Gastrocnemius medialis (tissue), 4 donors: ENCODE results near the gene CDH16.

ENCODE experiments used
- POLR2A ChIP-seq, 2 donors: fragments of 450-650 bp; IDR thresholded peaks; one replicate each; pipeline ENCODE4 v1.6.1; 2017; ENCODE audit warnings: antibody characterized with exemption in 2 of 2, mild to moderate bottlenecking in 2 of 2, moderate library complexity in 2 of 2
- TF ChIP-seq, protein P1 (sequence below), 5 experiments: fragments of 450-650 bp in 3 of 5; fragments of 200-600 bp in 2 of 5; sonication (generic) in 2 of 5; IDR thresholded peaks in 4 of 5; conservative IDR thresholded peaks in 1 of 5; 1 replicate in 4 of 5; 2 replicates in 1 of 5; pipeline ENCODE4 v1.5.1; 2016 to 2019; ENCODE audit warnings: antibody characterized with exemption in 5 of 5, mild to moderate bottlenecking in 3 of 5, moderate library complexity in 3 of 5

DNA sequence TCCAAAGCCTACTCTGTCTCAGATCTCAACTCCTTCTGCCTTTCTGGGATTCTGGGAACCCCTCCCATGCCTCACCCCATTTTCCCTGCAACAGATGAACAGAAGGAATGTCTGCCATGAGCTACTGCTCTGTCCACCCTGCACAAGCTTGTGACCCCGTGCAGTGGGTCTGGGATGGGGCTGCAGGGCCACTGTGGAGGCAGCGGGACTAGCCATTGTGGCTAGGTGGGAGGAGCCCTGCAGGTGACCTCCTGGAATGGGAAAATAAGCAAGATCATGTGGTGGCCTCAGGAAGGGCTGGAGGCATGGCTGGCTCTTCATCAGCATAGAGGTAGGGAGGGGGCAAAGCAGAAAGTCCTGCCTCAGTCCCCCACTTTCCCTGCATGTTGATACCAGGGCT lies 24.6 kb downstream of the CDH16 start:
- no peak for TF ChIP-seq POLR2A (IDR thresholded peaks at IDR 0.05)
- TF ChIP-seq, protein P1, sequence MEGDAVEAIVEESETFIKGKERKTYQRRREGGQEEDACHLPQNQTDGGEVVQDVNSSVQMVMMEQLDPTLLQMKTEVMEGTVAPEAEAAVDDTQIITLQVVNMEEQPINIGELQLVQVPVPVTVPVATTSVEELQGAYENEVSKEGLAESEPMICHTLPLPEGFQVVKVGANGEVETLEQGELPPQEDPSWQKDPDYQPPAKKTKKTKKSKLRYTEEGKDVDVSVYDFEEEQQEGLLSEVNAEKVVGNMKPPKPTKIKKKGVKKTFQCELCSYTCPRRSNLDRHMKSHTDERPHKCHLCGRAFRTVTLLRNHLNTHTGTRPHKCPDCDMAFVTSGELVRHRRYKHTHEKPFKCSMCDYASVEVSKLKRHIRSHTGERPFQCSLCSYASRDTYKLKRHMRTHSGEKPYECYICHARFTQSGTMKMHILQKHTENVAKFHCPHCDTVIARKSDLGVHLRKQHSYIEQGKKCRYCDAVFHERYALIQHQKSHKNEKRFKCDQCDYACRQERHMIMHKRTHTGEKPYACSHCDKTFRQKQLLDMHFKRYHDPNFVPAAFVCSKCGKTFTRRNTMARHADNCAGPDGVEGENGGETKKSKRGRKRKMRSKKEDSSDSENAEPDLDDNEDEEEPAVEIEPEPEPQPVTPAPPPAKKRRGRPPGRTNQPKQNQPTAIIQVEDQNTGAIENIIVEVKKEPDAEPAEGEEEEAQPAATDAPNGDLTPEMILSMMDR (IDR thresholded peaks at IDR 0.05 in 4 of 5, conservative IDR thresholded peaks at IDR 0.05 in 1 of 5): no peak
